Ishikawa (cell line): ENCODE data around the gene PIP4K2C.

Experiments
- CEBPB ChIP-seq: IDR thresholded peaks from 2 replicates; pipeline ENCODE4 v1.6.1; 2012
- CREB1 ChIP-seq: IDR thresholded peaks from 2 replicates; pipeline ENCODE4 v1.6.1; 2012; ENCODE audit warnings: low read depth
- EGR1 ChIP-seq: IDR thresholded peaks from 2 replicates; pipeline ENCODE4 v1.6.1; 2012
- EP300 ChIP-seq: IDR thresholded peaks from 2 replicates; pipeline ENCODE4 v1.6.1; 2012; ENCODE audit warnings: borderline replicate concordance
- FOXM1 ChIP-seq: IDR thresholded peaks from 2 replicates; pipeline ENCODE4 v1.6.1; 2012; ENCODE audit warnings: low read depth, borderline replicate concordance
- NFIC ChIP-seq: IDR thresholded peaks from 2 replicates; pipeline ENCODE4 v1.6.1; 2012
- RAD21 ChIP-seq: IDR thresholded peaks from 2 replicates; pipeline ENCODE4 v1.6.1; 2012; ENCODE audit warnings: low read depth
- REST ChIP-seq: IDR thresholded peaks from 2 replicates; pipeline ENCODE4 v1.6.1; 2012; ENCODE audit warnings: low read depth, mild to moderate bottlenecking
- TAF1 ChIP-seq: IDR thresholded peaks from 2 replicates; pipeline ENCODE4 v1.6.1; 2012; ENCODE audit warnings: low read depth, mild to moderate bottlenecking
- TCF12 ChIP-seq: IDR thresholded peaks from 2 replicates; pipeline ENCODE4 v1.6.1; 2012; ENCODE audit warnings: low read depth
- TEAD4 ChIP-seq: IDR thresholded peaks from 2 replicates; pipeline ENCODE4 v1.6.1; 2012
- YY1 ChIP-seq: IDR thresholded peaks from 2 replicates; pipeline ENCODE4 v1.6.1; 2012; ENCODE audit warnings: low read depth
- ZBTB7A ChIP-seq: IDR thresholded peaks from 2 replicates; pipeline ENCODE4 v1.6.1; 2012; ENCODE audit warnings: low read depth
- TF ChIP-seq, protein P1 (sequence below): IDR thresholded peaks from 2 replicates; pipeline ENCODE4 v1.6.1; 2012
- TF ChIP-seq, protein P2 (sequence below): IDR thresholded peaks from 2 replicates; pipeline ENCODE4 v1.6.1; 2012

Gene PIP4K2C

DNA sequence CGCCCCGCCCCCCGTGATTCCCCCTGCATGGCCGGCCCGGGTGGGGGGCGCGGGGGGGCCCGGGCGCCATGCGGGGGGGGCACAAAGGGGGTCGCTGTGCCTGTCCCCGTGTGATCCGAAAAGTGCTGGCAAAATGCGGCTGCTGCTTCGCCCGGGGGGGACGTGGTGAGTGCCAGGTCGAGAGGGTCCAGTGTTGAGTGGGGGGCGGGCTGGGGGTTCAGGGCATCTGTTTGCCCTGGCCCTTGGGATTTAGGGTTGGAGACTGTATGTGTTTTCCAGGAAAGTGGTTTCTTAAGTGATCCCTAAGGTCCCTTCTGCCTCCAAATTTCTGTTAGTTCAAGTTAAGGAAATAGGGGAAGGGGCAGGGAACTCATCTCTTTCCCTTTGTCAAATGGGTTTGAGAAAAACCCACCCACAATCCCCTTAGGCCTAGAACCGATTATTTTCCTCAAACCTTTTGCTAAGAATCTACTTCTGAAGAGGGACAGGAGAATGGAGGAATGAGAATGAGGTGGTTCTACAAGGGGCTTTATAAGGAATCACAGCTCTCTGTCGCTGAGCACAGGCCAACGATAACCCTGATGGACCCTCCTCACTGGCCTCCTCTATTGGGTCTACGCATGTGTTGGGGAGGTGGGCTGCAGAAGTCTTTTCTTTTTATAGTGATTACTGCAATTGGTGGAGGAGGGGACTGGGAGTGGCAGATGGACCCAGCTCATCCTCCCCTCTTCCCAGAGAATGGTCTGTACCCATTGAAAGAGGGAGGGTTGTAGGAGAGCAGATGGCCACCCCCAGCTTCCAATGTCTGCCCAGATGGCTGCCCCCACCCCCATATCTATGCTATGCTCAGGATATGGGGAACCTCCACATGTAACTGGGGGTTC is 21.1 kb downstream of the PIP4K2C start:
- TF ChIP-seq TAF1 (no peak), FOXM1 (no peak), CREB1 (no peak), NFIC (no peak), YY1 (no peak), REST (no peak), ZBTB7A (no peak; the same call in 1 of the 2 replicates), CEBPB (no peak), EP300 (no peak), EGR1 (no peak), RAD21 (no peak), TEAD4 (no peak)
- TF ChIP-seq, protein P1, sequence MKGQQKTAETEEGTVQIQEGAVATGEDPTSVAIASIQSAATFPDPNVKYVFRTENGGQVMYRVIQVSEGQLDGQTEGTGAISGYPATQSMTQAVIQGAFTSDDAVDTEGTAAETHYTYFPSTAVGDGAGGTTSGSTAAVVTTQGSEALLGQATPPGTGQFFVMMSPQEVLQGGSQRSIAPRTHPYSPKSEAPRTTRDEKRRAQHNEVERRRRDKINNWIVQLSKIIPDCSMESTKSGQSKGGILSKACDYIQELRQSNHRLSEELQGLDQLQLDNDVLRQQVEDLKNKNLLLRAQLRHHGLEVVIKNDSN, result no peak
- TF ChIP-seq, protein P2, sequence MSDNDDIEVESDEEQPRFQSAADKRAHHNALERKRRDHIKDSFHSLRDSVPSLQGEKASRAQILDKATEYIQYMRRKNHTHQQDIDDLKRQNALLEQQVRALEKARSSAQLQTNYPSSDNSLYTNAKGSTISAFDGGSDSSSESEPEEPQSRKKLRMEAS, result no peak

DNA sequence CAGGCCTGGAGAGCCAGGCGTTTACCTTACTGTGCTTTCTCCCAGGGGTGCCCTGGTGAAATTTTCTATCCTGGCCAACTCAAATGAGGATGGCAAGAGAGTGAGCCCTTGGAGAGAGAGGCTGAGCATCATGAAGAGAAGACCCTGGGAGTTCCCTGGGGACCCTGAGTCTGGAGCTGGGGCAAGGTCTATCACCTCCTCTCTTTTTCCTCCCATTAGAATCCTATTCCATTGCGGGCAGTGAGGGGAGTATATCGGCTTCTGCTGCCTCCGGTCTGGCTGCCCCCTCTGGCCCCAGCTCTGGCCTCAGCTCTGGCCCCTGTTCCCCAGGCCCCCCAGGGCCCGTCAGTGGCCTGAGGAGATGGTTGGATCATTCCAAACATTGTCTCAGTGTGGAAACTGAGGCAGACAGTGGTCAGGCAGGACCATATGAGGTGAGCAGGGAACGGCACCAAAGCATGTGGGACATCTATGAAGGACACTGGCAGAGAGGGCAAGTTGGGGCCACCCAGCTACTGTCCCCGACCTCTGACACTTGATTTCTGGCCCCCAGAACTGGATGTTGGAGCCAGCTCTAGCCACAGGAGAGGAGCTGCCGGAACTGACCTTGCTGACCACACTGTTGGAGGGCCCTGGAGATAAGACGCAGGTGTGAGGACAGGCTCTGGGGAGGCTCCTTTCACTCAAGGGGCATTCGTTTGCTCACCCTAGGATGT is 21.9 kb downstream of the PIP4K2C start:
- TF ChIP-seq EP300 (no peak), RAD21 (no peak), TCF12 (no peak), TEAD4 (no peak)

- TF ChIP-seq NFIC (no peak), TAF1 (no peak), EP300 (no peak), ZBTB7A (no peak), YY1 (no peak), REST (no peak), TCF12 (no peak), RAD21 (no peak), TEAD4 (no peak), CEBPB (no peak), FOXM1 (no peak), EGR1 (no peak), CREB1 (no peak)
- TF ChIP-seq, protein P2, result no peak
- TF ChIP-seq, protein P1, result no peak
These were observed 22.6 kb downstream of the PIP4K2C start for GRCh38 chr12:57613427-57614109.

- no peak for TF ChIP-seq CEBPB
- TF ChIP-seq, protein P1, result peak; percentile 85
These were observed 23.4 kb downstream of the PIP4K2C start for GRCh38 chr12:57614178-57614947.
